Mammary epithelial cell (primary cell): ENCODE data around the gene KAT8.

Experiments
- CTCF ChIP-seq, 2 donors: IDR thresholded peaks in 1 of 2; conservative IDR thresholded peaks in 1 of 2; 2 replicates each; pipeline ENCODE4 v1.5.1; 2011 to 2012; ENCODE audit warnings: inconsistent platforms in 2 of 2, low read length in 2 of 2, mild to moderate bottlenecking in 2 of 2, control low read depth in 1 of 2, low read depth in 1 of 2; ENCODE audit not compliant: insufficient read depth in 1 of 2; ENCODE audit errors: extremely low read depth in 1 of 2
- EZH2 ChIP-seq: IDR thresholded peaks from 2 replicates; pipeline ENCODE4 v1.6.1; 2012; ENCODE audit warnings: low read length, inconsistent platforms, borderline replicate concordance

GRCh38 chr16:31148896-31149295 lies 31.4 kb downstream of the KAT8 start:
- no peak for TF ChIP-seq CTCF (conservative IDR thresholded peaks at IDR 0.05 in 1 of 2, IDR thresholded peaks at IDR 0.05 in 1 of 2; ENCODE audit: extremely low read depth in 1 of 2, insufficient read depth in 1 of 2, low read depth in 1 of 2, low read length in 2 of 2)
- TF ChIP-seq EZH2 = no peak
